ENCODE data around the gene APPL1.

- TF ChIP-seq POLR2AphosphoS5 (IDR thresholded peaks at IDR 0.05; ENCODE audit: insufficient read depth, low read depth, low read length) (no peak), CTCF (IDR thresholded peaks at IDR 0.05; ENCODE audit: extremely low read depth in 1 of 2, insufficient read depth in 1 of 2, low read depth in 1 of 2, low read length in 2 of 2) (no peak)
These were observed 82.3 kb downstream of the APPL1 start for GRCh38 chr3:57309769-57310360.

Data from endothelial cell of umbilical vein (primary cell).